ENCODE measurements around the gene SMCO3.
"Not testable (repeated sequence)": the region's sequence is repeated elsewhere in the genome, so short reads cannot be mapped to it uniquely, and the experiment has no call there.

SMCO3 gene

DNA sequence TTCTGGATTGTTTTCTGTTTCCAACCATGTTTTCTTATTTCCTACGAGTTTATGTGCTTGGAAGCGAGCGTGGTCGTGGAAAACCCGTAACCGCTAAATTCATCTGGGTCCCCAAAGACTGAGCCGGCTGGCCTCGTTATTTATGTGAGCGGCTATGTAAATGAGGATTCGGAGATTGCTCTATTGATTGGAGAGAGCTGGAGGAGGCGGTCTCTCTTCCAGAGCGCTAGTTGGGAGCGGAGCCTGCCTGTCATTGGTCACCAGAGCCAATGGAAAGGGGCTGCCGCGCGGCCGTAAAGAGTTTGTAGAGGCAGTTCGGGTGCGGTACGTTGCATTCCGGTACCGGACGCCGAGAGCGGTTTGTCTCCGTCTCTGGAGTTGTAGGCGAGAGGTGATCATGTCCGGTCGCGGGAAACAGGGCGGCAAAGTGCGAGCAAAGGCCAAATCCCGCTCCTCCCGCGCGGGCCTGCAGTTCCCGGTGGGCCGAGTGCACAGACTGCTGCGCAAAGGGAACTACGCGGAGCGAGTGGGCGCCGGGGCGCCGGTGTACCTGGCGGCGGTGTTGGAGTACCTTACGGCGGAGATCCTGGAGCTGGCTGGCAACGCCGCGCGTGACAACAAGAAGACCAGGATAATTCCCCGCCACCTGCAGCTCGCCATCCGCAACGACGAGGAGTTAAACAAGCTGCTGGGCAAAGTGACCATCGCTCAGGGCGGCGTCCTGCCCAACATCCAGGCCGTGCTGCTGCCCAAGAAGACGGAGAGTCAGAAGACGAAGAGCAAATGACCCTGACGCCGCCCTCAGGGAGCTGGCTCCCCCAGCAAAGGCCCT is 39.7 kb downstream of the SMCO3 start:
- DNase-seq: no peak

DNA sequence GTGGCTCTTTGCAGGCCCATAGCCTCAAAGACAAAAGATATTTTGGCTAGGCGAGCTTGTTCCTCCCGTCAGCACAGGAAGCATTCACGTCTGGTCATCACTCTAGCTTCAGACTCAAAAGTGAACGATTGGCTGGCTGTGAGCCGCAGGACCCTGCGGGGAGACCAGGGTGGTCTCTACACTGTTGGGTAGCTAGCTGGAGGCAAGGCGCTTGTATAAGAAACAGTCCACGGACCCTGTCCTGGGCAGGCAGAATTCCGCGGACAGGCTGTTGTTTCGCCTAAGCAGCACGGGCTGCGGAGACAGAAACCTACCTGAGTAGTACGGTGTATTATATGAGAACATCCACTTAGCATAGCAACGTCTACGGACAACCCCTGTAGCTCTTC is 40.3 kb downstream of the SMCO3 start:
- DNase-seq: no peak

DNA sequence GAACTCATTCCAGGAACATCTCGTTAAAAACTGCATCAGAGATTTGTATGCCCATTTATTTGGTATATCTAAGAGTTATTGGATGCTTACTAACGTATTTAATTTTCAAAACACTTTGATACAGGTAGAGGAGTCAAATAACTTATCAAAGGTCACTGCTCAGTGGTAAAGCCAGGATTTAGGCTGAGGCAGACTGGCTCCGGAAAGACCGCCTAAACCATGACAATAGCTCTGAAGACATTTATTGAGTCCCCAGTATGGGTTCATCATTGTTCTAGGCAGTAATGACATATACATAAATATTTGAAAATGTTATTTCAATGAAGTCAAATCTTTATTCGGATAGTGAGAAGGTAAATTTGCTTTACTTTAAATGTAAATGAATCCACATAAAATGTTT is 41.0 kb downstream of the SMCO3 start:
- DNase-seq: no peak

DNA sequence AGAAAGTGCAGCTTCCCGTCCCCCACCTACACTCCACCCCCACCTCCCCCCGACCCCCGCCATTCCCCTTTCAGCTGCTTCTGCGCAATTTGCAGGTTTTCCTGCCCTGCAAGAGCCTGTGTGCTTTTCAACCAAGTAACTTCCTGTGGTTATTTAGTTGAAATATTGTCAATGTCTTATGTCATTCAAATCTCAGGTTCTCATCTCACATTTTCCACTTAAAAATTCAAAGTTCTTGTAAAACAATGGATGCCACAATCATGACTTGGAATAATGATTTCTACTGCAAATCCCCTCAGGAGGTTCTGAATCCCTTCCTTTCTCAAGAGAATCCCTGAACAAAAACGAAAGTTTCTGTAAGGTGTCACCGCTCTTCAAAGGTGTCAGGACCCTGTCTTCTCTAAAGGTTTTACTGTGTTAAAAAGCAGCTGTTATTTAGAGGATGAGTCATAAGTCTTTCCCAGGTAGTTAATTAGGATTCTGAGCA is 42.3 kb downstream of the SMCO3 start:
- no peak for DNase-seq

DNA sequence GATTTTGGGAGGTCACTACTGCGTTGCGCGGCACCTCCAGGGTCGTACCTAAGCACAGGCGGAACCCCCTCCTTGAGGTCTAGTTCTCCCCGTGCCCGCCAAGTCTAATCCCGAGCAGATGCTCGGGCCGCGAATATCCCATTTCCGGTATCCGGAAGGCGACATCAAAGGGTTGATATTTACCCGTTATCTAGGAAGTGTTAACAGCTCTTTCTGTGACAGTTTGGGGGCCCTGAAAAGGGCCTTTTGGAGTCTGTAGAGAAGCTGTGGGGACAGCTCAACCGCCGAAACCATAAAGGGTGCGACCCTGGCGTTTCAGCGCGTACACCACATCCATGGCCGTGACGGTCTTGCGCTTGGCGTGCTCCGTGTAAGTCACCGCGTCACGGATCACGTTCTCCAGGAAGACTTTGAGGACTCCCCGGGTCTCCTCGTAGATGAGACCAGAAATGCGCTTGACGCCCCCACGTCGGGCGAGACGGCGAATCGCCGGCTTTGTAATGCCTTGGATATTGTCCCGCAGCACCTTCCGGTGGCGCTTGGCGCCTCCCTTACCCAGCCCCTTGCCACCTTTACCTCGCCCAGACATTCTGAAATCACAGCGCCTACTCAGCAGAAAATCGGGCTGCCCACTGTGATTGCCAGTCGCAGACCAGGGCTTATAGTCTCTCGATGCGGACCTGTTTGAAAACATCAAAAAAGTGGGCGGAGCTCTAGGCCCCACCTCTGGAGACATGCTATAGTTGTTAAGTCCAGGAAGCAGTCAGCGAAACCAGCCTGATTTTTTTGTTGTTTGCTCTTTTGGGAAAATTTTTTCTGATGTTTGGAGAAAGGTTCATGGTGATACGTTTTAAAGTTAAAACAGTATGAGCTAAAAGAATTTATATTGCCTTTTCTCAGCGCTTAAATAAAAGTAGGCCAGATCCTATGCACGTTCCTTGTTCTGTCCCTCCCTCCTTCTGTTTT is 43.2 kb downstream of the SMCO3 start:
- no peak for DNase-seq

DNA sequence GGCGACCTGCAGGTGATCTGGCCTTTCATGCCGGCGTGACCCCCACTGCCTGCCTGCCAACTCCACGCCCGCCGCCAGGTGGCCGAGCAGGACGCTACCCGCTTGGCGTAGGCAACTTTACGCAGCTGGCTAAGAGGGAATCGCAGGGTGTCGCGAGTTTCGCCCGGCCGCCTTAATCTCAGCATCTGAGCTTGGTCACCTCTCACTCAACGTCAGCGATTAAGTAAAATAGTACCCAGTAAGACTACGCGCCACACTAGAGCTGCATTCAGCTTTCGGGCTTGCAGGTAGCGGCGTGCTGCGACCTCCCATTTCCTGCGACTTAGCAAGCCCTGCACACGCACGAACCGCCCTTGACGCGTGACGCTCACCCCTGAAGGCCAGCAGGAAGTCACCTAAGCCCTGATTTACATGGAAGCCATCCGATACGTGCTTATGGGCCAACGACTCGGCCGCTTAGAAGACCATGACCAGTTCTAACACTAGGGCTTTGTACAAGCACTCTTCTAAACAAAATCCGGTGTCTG is 44.0 kb downstream of the SMCO3 start:
- DNase-seq: peak; percentile 55

DNA sequence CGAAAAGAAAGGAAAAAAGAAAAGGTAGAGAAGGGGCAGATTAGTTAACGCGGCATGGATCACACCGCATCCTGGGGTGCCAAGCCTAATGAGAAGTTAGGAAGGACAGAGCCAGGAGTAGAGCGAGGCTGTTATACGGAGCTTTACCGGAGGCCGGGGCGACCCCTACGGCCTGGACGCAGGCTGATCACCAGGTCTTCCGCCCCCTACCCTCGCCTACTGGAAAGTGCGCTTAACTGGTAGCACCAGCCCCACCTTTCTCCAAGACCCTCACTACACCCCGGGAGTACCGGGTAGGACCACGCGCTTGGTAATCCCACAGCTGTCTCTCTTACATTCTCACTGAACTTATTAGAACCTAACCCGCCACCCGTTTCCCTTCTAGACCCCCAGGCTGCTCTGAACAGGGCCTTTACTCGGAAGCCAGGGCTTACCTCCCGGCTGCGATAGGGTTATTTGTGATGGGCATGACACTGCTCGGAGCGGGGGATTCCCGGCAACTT is 44.5 kb downstream of the SMCO3 start:
- DNase-seq: no peak

DNA sequence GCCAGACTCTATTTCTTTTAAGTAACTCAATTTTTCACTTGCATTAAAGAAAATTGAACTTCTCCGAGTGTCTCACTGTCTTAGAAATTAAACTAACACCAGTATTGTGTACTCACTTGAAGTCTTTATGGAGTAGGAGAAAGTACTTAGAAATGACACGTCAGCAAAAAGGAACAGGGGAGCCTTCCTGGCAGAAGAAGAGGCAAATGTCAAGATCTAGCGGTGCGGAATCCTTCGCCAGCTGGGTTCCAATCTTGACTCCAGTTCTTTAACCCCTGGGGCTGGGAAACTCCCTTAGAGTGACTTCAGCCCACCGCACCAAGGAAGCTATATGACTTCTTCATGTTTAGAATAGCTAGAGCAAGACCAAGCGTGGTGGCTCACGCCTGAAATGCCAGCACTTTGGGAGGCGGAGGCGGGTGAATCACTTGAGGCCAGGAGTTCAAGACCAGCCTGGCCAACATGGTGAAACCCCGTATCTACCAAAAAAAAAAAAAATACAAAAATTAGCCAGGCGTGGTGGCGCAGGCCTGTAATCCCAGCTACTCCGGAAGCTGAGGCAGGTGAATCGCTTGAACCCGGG is 45.1 kb downstream of the SMCO3 start:
- no peak for DNase-seq

DNA sequence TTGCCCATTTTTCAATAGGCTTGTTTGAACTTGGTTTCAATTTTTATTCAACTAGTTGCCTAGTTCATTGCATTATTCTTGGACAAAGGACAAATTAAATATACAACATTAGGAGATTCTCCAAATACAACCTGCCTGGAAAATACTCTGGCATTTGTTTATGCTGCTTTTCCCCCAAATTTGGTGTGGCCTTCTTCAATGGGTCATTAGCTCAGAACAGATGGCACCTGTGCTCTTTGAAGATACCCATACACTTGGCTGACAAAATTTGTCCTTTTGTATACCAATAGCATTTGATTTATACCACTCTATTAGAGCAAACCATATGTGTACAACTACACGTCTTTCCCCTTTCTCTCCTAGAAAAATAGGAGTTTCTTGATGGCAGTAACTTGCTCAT is 46.4 kb downstream of the SMCO3 start:
- no peak for DNase-seq

DNA sequence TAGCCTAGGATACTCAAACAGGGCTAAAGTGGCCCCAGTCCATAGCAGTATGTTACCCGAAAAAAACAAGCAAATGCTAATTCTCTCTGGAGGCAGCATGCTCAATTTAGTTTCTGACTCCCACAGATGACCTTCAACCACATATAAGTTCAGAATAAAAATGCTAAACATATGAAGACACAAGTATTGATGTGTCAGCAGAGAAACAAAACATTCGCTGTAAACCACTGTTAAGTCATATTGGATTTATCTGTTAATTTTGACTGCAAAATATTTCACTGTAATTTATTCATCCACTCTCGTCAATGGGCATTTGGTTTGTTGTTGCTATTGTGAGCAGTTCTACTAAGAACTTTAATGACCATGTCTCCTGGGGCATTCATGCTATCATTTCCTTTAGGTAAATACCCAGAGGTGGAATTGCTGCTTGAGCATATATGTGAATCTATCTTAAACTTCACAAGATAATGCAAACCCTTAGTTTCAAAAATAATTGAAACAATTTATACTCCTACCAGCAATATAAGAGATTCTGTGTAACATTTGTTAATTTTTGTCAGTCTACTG is 47.2 kb downstream of the SMCO3 start:
- no peak for DNase-seq

DNA sequence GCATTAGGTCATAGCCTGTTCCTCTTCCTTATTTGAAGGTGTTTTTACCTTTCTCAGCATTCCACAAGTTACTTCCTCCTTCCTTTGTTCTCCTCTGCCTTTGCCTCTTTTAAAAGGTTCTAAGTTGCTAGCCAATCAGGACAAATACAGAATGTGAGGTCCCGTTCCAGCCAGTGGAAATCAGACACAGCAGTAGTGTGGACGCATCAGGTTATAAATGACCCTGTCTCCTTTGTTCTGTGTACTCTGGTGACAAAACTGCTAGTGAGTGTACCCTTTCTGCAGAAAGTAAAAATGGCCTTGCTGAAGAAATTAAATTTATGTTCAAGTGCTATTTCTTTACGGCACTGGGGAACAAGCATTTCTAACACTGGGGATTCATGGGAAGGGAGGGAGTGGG is 48.0 kb downstream of the SMCO3 start:
- DNase-seq: not testable (repeated sequence)

DNA sequence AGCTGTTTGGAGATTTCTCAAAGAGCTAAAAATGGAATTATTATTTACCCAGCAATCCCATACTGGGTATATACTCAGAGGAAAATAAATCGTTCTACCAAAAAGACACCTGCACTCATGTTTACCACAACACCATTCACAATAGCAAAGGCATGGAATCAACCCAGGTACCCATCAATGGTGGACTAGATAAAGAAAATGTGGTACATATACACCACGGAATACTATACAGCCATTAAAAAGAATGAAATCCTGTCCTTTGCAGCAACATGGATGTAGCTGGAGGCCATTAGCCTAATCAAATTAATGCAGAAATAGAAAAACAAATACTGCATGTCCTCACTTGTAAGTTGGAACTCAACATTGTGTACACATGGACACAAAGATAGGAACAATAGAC is 48.6 kb downstream of the SMCO3 start:
- no peak for DNase-seq

DNA sequence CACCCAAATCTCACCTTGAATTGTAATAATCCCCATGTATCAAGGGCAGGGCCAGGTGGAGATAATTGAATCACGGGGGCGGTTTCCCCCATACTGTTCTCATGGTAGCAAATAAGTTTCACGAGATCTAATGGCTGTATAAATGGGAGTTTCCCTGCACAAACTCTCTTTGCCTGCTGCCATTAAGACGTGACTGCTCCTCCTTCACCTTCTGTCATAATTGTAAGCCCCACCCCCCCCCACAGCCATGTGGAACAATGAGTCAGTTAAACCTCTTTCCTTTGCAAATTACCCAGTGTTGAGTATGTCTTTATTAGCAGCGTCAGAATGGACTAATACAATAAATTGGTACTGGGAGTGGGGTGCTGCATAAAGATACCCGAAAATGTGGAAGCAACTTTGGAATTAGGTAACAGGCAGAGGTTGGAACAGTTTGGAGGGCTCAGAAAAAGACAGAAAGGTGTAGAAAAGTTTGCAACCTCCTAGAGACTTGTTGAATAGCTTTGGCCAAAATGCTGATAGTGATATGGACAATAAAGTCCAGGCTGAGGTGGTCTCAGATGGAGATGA is 54.2 kb downstream of the SMCO3 start:
- not testable (repeated sequence) for DNase-seq

DNA sequence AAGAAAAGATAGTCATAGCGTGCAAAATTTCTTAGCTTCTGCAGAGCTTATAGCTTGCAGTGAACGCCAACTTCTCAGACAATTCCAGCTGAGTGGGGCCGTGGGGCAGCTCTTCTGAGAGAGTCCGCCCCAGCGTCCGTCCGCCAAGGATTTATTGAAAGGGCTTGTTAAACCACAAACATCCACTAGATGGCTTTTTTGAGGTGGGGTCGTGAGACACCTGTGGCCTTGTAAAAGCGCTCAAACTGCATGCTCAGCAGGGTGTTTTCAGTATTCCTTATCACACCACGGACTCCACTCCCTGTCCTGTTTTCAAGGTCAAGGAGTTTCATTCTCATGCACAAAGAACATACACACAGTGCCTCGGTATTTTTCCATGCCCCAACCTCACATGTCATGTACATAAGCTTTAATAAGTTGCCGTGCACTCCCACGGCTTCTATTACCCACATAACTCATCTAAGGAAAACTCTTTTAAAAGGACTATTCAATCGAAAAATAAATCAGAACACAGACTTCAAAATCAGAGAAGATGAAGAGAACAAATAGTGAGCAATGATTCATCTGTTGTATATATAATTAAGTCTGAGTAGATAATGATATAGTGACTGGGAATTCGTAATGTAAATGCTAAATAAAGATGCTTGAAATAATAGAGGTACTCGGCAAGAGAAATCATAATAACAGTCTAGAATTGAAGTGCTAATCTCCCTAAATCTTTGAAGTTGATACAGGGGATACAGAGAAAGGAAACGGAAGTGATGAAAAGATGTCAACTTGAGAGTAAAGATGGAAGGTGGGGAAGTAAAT is 57.4 kb downstream of the SMCO3 start:
- no peak for DNase-seq

All from cortex of kidney (tissue), 1 donor.